Measurements from ENCODE around the gene CETP. TPM values are rescaled to one million over a fixed set of nuclear protein-coding genes. Genes with fewer than 3 reads are reported as not detected.

Gene CETP
- total RNA-seq, result not detected in 2 replicates

- no peak for DNase-seq (ENCODE audit: low read depth)
- H3K4me3 ChIP-seq (ENCODE audit: low read depth, low read length), result no peak within 1 kb of the TSS
- TF ChIP-seq CTCF (IDR thresholded peaks at IDR 0.05; ENCODE audit: insufficient read depth, low read depth, low read length), result no peak
These were observed at the start of gene CETP for GRCh38 chr16:56961851-56962281. Gene CETP, plus strand, starts transcription at chr16:56961950. Its CDS starts 30 bp downstream, at chr16:56961980.

GRCh38 chr16:56912746-56913708 lies 48.7 kb upstream of the CETP start:
- H3K4me3 ChIP-seq (ENCODE audit: low read depth, low read length), result no peak overlapping the region
- no peak for TF ChIP-seq CTCF (IDR thresholded peaks at IDR 0.05; ENCODE audit: insufficient read depth, low read depth, low read length)
- DNase-seq (ENCODE audit: low read depth), result peak; percentile 89

GRCh38 chr16:56914896-56915295 lies 46.9 kb upstream of the CETP start:
- no peak for TF ChIP-seq CTCF (IDR thresholded peaks at IDR 0.05; ENCODE audit: insufficient read depth, low read depth, low read length)
- no peak for DNase-seq (ENCODE audit: low read depth)
- H3K4me3 ChIP-seq (ENCODE audit: low read depth, low read length), result no peak overlapping the region

GRCh38 chr16:56915336-56916119 lies 46.2 kb upstream of the CETP start:
- H3K4me3 ChIP-seq (ENCODE audit: low read depth, low read length), result no peak overlapping the region
- no peak for TF ChIP-seq CTCF (IDR thresholded peaks at IDR 0.05; ENCODE audit: insufficient read depth, low read depth, low read length)
- DNase-seq (ENCODE audit: low read depth), result peak; percentile 65

GRCh38 chr16:56916571-56917403 lies 45.0 kb upstream of the CETP start:
- no peak overlapping the region for H3K4me3 ChIP-seq (ENCODE audit: low read depth, low read length)
- DNase-seq (ENCODE audit: low read depth), result no peak
- no peak for TF ChIP-seq CTCF (IDR thresholded peaks at IDR 0.05; ENCODE audit: insufficient read depth, low read depth, low read length)

GRCh38 chr16:56918467-56919012 lies 43.2 kb upstream of the CETP start:
- DNase-seq (ENCODE audit: low read depth), result no peak
- no peak overlapping the region for H3K4me3 ChIP-seq (ENCODE audit: low read depth, low read length)
- TF ChIP-seq CTCF (IDR thresholded peaks at IDR 0.05; ENCODE audit: insufficient read depth, low read depth, low read length), result no peak

Data from fibroblast of villous mesenchyme (primary cell).